ENCODE results near the gene RAB18. TPM values are rescaled to one million over a fixed set of nuclear protein-coding genes. Genes with fewer than 3 reads are reported as not detected.

The RAB18 gene
- 45.9 and 46.8 TPM in 2 replicates for total RNA-seq

DNA sequence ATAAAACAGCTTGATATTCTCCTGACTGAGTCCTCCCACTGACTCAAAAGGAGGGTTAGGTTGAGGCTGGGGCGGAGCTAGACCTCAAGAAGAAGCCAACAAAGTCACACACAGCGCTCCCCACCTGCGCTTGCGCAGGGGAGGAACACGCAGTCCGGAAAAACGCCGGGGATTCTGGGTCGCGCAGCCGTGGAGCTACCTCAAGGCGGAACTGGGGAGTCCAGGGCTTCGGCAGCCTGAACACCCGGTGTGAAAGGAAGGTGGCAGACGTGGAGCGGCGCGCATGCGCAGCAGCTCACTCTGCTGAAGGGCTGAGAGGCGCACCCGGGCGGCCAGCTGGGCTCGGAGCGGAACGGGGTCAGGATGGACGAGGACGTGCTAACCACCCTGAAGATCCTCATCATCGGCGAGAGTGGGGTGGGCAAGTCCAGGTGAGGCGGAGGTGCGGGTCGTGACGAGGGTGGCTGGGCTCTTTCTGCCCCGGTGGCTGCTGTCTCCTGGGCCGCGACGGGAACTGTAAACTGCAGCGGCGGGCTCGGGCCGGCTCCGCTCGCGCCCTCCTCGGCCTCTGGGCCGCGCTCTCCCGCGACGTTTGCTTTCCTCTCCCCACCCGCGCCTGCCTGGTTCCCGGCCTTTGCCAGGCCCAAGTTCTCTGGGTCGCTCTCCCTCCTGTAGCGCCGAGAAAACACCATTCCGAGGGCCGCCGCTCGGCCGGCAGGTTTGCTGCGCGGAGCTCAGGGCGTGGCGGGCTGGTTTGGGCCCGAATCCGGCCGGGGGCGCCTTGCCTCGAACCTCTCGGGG is at the start of gene RAB18:
TSS of gene RAB18 (plus strand) at position 298 of the 801 bp plus-strand sequence. CDS start at position 364, 66 bp downstream.
- TF ChIP-seq, protein P1, sequence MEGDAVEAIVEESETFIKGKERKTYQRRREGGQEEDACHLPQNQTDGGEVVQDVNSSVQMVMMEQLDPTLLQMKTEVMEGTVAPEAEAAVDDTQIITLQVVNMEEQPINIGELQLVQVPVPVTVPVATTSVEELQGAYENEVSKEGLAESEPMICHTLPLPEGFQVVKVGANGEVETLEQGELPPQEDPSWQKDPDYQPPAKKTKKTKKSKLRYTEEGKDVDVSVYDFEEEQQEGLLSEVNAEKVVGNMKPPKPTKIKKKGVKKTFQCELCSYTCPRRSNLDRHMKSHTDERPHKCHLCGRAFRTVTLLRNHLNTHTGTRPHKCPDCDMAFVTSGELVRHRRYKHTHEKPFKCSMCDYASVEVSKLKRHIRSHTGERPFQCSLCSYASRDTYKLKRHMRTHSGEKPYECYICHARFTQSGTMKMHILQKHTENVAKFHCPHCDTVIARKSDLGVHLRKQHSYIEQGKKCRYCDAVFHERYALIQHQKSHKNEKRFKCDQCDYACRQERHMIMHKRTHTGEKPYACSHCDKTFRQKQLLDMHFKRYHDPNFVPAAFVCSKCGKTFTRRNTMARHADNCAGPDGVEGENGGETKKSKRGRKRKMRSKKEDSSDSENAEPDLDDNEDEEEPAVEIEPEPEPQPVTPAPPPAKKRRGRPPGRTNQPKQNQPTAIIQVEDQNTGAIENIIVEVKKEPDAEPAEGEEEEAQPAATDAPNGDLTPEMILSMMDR (IDR thresholded peaks at IDR 0.05; ENCODE audit: insufficient read depth, low read length, poor library complexity, severe bottlenecking), result no peak
- Histone ChIP-seq H3K27me3 (ENCODE audit: control insufficient read depth, insufficient read depth, low read length) (peaks cover 2% of the 10 kb centered on the region), H3K4me3 (ENCODE audit: low read depth, low read length) (peak within 1 kb of the TSS; percentile 99), H3K36me3 (ENCODE audit: control insufficient read depth, insufficient read depth, low read length) (no peaks in the 10 kb centered on the region)
- DNase-seq (ENCODE audit: low read depth), result peak; percentile 91

DNA sequence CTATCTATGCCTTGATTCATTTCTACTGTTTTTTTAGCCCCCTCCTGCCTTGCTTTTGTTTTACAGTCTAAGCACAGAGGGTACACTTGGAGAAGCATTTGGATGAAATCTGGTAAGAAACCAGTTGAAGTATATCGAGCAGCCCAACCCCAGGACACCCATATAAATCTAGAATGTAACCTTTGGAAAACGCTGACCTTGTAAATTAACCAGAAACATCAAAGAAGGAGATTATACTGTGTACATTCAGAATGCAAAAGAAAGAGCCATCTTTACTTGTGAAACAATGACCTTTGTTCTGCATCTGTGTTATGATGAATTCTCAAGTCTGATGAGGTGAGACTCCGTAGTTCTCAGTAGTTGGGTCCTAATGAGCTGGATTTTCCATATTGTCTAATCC is 49.3 kb upstream of the RAB18 start:
- DNase-seq (ENCODE audit: low read depth), result no peak
- no peak overlapping the region for H3K4me3 ChIP-seq (ENCODE audit: low read depth, low read length)
- H3K36me3 ChIP-seq (ENCODE audit: control insufficient read depth, insufficient read depth, low read length), result no peaks in the 10 kb centered on the region
- no peaks in the 10 kb centered on the region for H3K27me3 ChIP-seq (ENCODE audit: control insufficient read depth, insufficient read depth, low read length)
- TF ChIP-seq, protein P1 (IDR thresholded peaks at IDR 0.05; ENCODE audit: insufficient read depth, low read length, poor library complexity, severe bottlenecking), result no peak

DNA sequence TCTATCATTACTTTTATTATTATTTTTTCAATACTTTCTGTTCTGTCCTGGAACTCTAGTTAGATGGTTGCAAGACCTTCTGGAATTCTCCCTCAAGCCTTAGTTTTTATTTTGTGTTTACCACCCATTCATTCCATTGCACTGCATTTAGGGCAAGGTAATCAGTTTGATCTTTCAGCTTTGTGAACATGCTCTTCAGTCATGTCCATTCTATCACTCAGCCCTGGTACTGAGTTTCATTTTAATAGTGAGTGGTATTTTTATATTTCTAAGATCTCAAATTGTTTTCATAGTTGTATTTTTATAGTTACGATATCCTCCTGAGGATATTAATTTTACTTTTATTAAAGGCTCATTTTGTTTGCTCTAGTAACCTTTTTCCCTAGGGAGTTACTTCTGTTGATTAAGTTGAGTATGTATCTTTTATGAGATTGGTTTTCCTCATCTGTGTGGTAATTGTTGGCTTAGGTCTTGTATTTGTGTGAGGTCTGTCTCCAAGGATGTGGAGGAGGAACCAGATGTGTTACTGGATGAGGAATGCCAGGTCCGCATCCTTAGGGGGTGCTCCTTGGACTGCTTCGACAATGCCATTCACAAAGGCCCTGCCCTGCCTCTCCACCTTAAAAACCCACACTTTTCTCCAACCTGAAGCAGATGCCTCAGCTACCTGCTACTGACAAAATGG is 46.7 kb upstream of the RAB18 start:
- Histone ChIP-seq H3K36me3 (ENCODE audit: control insufficient read depth, insufficient read depth, low read length) (no peaks in the 10 kb centered on the region), H3K4me3 (ENCODE audit: low read depth, low read length) (no peak overlapping the region), H3K27me3 (ENCODE audit: control insufficient read depth, insufficient read depth, low read length) (no peaks in the 10 kb centered on the region)
- TF ChIP-seq, protein P1 (IDR thresholded peaks at IDR 0.05; ENCODE audit: insufficient read depth, low read length, poor library complexity, severe bottlenecking), result no peak
- no peak for DNase-seq (ENCODE audit: low read depth)

DNA sequence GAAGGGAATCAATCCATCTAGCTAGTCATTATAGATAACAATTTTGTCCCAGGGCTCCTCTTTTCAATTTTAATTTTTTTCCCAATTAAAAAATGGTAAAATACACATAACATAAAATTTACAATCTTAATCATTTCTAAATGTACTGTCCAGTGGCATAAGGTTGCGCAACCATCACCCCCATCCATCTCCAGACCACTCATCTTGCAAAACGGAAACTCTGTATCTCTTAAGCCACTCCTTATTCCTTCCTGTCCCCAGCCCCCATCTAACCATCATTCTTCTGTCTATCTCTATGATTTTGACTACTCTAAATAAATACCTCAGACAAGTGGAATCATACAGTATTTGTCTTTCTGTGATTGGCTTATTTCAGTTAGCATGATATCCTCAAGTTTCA is 46.1 kb upstream of the RAB18 start:
- Histone ChIP-seq H3K4me3 (ENCODE audit: low read depth, low read length) (no peak overlapping the region), H3K27me3 (ENCODE audit: control insufficient read depth, insufficient read depth, low read length) (no peaks in the 10 kb centered on the region), H3K36me3 (ENCODE audit: control insufficient read depth, insufficient read depth, low read length) (no peaks in the 10 kb centered on the region)
- no peak for DNase-seq (ENCODE audit: low read depth)
- TF ChIP-seq, protein P1 (IDR thresholded peaks at IDR 0.05; ENCODE audit: insufficient read depth, low read length, poor library complexity, severe bottlenecking), result no peak

DNA sequence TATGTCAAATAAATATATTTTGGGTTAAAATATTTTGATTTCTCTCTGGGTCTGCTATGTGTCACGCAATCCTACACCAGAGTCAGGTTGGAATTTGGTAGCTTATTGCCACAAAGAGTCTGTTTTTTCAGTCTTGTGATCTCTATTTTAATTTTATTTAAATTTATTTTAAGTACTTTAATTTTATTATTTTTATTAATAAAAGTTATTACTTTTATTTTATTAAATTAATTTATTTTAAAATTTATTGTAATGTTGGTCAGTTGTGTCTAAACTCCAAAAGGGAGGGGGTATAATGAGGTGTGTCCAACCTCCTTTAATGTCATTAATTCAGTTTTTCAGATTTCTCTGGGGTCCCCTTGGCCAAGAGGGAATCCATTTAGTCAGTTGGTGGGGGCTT is 42.8 kb upstream of the RAB18 start:
- no peaks in the 10 kb centered on the region for H3K27me3 ChIP-seq (ENCODE audit: control insufficient read depth, insufficient read depth, low read length)
- no peak for DNase-seq (ENCODE audit: low read depth)
- TF ChIP-seq, protein P1 (IDR thresholded peaks at IDR 0.05; ENCODE audit: insufficient read depth, low read length, poor library complexity, severe bottlenecking), result no peak

More for the DNA sequence above, 42.8 kb upstream of the RAB18 start:
- Histone ChIP-seq H3K36me3 (ENCODE audit: control insufficient read depth, insufficient read depth, low read length) (no peaks in the 10 kb centered on the region), H3K4me3 (ENCODE audit: low read depth, low read length) (no peak overlapping the region)
